ENCODE measurements around the gene TMEM156. TPM values are rescaled to one million over a fixed set of nuclear protein-coding genes. Genes with fewer than 3 reads are reported as not detected.

The TMEM156 gene
- total and polyA plus RNA-seq, 4 donors = 0.58 to 0.70 (median 0.64) TPM

- Histone ChIP-seq H3K9ac (ENCODE audit: low read depth in 1 of 2, low read length in 2 of 2) (no peak overlapping the region), H3K9me3 (ENCODE audit: control insufficient read depth in 4 of 4, low read length in 3 of 4) (no peaks in the 10 kb centered on the region), H3K36me3 (ENCODE audit: control insufficient read depth in 4 of 4, insufficient read depth in 3 of 4, low read depth in 1 of 4, low read length in 3 of 4) (no peaks in the 10 kb centered on the region), H3K4me1 (ENCODE audit: control insufficient read depth in 4 of 4, insufficient read depth in 4 of 4, low read length in 3 of 4) (peaks cover 5 to 23% (median 8%) of the 10 kb centered on the region in 4 donors), H3K27ac (ENCODE audit: low read depth in 1 of 2, low read length in 2 of 2) (no peak overlapping the region), H3K27me3 (ENCODE audit: control insufficient read depth in 4 of 4, insufficient read depth in 4 of 4, low read length in 3 of 4) (no peaks in the 10 kb centered on the region), H3K4me3 (ENCODE audit: low read depth in 1 of 3, low read length in 3 of 3) (no peak overlapping the region)
- no peak for TF ChIP-seq ZBTB33 (IDR thresholded peaks at IDR 0.05)
- TF ChIP-seq RAD21 (IDR thresholded peaks at IDR 0.05) = peak in 1 of 2 donors; percentile 51
- 57% methylated on average over 1 of the region's 1 CpG for WGBS
- no peak for DNase-seq (ENCODE audit: low spot score)
These were observed 19.3 kb upstream of the TMEM156 start for GRCh38 chr4:39051492-39051891.

GRCh38 chr4:39050590-39050989, 18.4 kb upstream of the TMEM156 start:
- H3K4me3 ChIP-seq (ENCODE audit: low read depth in 1 of 3, low read length in 3 of 3) = no peak overlapping the region
- H3K4me1 ChIP-seq (ENCODE audit: control insufficient read depth in 4 of 4, insufficient read depth in 4 of 4, low read length in 3 of 4) = peaks cover 5 to 32% (median 13%) of the 10 kb centered on the region in 4 donors
- no peaks in the 10 kb centered on the region for H3K36me3 ChIP-seq (ENCODE audit: control insufficient read depth in 4 of 4, insufficient read depth in 3 of 4, low read depth in 1 of 4, low read length in 3 of 4)
- no peak overlapping the region for H3K9ac ChIP-seq (ENCODE audit: low read depth in 1 of 2, low read length in 2 of 2)
- TF ChIP-seq FOXA2 (IDR thresholded peaks at IDR 0.05) (no peak), YY1 (IDR thresholded peaks at IDR 0.05) (no peak), RXRA (IDR thresholded peaks at IDR 0.05) (no peak), JUND (IDR thresholded peaks at IDR 0.05) (no peak), REST (IDR thresholded peaks at IDR 0.05) (no peak), HNF4A (conservative IDR thresholded peaks at IDR 0.05) (no peak), HNF4G (IDR thresholded peaks at IDR 0.05) (no peak), EGR1 (IDR thresholded peaks at IDR 0.05; ENCODE audit: low read depth in 2 of 2) (no peak), ZBTB33 (IDR thresholded peaks at IDR 0.05) (no peak), NR2F2 (IDR thresholded peaks at IDR 0.05) (no peak), GABPA (IDR thresholded peaks at IDR 0.05 in 1 of 2, conservative IDR thresholded peaks at IDR 0.05 in 1 of 2) (no peak), MAX (IDR thresholded peaks at IDR 0.05) (no peak), SP1 (IDR thresholded peaks at IDR 0.05) (no peak), CTCF (IDR thresholded peaks at IDR 0.05; ENCODE audit: low read depth, low read length, missing input control) (no peak)
- no peak for DNase-seq (ENCODE audit: low spot score)
- H3K9me3 ChIP-seq (ENCODE audit: control insufficient read depth in 4 of 4, low read length in 3 of 4) = no peaks in the 10 kb centered on the region
- WGBS = 86% methylated on average over 2 of the region's 2 CpGs
- H3K27ac ChIP-seq (ENCODE audit: low read depth in 1 of 2, low read length in 2 of 2) = no peak overlapping the region
- H3K27me3 ChIP-seq (ENCODE audit: control insufficient read depth in 4 of 4, insufficient read depth in 4 of 4, low read length in 3 of 4) = no peaks in the 10 kb centered on the region
